Embryonic facial prominence (tissue), 1 donor: ENCODE results near the gene ZNF521.

Experiments
- DNase-seq: peaks from one replicate; pipeline ENCODE4 v3.0.0-alpha.2; 2016; ENCODE audit errors: extremely low spot score

The ZNF521 gene

GRCh38 chr18:25125680-25126079 lies 226.3 kb downstream of the ZNF521 start:
- DNase-seq, result no peak

DNA sequence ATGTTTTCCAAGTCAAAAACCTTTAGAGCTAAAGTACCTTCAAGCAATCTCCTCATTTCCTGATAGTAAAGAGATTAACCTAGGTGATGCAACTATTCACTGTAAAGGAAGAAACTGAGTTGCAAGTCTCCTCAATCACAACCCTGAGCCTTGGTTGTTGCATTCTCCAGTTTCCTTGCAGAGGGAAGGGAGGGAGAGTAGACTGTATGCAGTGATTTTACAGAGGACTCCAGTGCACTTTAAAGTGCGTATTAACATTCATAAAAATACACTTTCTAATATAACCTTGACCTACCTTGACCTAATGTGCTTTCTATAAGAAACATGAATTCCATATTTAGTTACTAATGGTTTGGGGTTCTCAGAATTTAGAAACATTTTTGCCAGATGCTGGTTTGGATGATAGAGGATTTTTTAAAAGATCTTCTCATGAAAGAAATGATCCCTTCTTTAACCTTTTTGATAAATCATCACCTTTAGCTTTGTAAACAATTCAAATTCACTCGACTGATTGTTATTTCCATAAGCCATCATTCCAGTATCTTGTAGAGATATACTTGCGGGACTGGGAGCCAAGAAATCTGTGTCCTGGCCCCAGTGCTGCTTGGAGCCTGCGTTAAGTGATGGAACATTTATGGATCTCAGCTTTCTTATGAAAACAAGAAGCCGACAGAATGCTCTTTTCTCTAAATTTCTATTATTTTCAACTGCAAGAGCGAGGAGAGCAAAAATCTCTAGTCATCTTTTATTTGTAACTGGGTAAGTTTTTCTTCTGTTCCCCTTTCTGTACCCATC lies 228.3 kb downstream of the ZNF521 start:
- DNase-seq, result no peak

GRCh38 chr18:25121442-25121841 lies 230.5 kb downstream of the ZNF521 start:
- no peak for DNase-seq

- no peak for DNase-seq
These were observed 238.4 kb downstream of the ZNF521 start for GRCh38 chr18:25113566-25113965.

DNA sequence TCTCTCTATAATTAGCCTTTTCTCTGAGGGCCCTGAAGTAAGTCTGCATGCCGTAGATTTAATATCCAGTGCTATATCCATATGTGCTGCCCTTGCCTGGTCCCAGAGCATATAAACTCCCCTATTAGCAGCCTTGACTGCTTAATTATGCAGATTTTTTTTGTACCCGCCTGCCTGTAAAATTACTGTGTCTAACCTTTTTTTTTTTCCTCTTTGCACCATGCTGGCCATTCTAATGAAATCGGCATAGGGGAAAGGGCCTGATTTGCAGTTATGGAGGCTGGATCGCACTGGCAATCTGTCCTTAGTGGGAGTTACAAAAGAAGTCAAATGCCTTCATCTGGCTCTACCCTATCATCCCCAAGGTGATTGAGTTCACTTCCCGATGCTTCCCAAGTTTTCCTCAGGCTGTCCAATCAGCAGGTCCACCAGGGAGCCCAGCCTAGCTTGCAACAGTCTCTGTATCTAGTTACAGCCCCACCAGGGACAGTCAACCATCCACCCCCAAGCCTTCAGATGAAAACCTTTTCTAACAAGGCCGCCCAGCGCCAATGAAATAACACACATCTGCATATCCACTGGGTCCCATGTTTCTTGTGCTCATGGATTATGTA lies 239.0 kb downstream of the ZNF521 start:
- DNase-seq, result no peak

DNA sequence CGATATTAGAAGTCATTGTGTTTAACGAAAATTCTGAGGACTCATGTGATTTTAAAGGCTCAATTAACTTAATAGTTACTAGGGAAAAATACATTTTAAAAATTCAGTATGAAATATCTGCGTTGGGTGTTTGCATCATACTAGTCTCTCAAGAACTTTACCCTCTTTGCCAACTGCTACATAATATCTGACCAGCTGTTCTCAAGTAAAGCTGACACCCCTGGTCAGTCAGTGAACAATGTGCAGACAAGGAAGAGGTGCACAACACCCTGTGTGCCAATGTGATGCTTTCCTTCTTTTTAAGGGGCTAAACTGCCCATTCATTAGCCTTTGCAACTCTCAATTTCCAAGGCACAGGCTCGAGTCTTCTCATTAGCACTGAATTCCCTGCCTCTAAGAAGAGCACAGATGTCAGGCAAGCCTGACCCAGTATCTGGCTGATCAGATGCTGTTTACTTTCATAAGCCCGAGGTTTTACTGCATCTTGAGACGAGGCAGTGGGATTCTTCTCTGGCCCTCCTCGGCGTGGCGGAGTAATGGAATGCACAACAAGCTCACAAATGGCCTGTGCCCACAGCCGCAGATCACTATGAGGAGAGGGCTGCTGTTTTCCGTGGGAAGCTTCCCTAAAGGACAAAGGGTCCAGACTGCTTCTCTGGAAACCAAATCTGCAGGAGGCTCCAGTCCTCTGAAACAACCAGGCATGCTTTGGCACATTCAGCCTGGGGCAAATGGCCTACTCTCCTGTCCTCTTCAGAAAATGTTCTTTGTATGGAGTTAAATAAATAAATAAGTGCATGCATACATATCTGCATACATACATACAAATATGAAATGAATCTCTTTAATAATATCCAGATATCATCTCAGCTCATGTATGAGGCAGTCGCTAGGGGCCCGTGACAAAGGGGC lies 240.3 kb downstream of the ZNF521 start:
- DNase-seq, result no peak

GRCh38 chr18:25109484-25109883 lies 242.5 kb downstream of the ZNF521 start:
- DNase-seq, result no peak

- DNase-seq, result no peak
These were observed 248.4 kb downstream of the ZNF521 start for GRCh38 chr18:25103468-25104155.

DNA sequence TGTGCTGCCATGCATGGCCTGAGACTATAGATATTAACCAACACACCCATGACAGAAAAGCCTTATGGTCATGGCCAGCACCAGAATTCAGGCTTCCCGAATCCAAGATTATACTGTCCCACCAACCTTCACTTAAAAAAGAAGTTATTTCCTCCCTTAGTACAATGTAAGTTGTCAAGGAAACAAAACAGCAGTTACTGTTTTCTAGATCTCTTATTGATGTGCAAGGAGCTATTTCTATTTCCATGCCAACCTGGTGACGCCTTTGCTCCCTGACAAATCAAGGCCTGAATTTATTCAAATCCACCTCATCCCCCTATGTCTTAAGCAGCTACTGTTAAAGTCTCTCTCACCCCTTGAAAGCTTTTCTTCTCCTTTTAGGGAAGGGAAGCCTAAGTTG lies 249.3 kb downstream of the ZNF521 start:
- no peak for DNase-seq

DNA sequence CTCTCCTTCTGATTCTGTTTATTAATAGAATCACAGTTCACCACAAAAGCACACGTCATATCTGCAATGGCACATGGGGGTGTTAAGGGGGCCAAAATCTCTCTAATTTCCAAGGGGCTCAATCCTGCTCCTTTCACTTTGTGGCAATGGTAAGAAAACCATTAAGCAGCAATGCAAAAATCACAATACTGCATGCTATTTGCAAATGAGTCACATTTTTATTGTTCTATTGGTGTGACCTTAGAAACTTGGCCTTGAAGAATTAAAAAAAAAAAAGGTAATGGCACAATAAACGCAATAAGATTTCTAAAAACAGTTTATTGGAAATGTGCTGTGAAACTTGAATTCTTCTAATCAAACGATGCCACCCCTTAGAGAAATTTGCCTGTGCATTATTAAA lies 251.5 kb downstream of the ZNF521 start:
- DNase-seq, result no peak

GRCh38 chr18:25099895-25100294 lies 252.1 kb downstream of the ZNF521 start:
- no peak for DNase-seq

- no peak for DNase-seq
These were observed 254.4 kb downstream of the ZNF521 start for GRCh38 chr18:25097569-25098056.

- no peak for DNase-seq
These were observed 254.9 kb downstream of the ZNF521 start for GRCh38 chr18:25097057-25097456.

- no peak for DNase-seq
These were observed 258.8 kb downstream of the ZNF521 start for GRCh38 chr18:25093141-25093540.

GRCh38 chr18:25089470-25089869 lies 262.5 kb downstream of the ZNF521 start:
- no peak for DNase-seq

DNA sequence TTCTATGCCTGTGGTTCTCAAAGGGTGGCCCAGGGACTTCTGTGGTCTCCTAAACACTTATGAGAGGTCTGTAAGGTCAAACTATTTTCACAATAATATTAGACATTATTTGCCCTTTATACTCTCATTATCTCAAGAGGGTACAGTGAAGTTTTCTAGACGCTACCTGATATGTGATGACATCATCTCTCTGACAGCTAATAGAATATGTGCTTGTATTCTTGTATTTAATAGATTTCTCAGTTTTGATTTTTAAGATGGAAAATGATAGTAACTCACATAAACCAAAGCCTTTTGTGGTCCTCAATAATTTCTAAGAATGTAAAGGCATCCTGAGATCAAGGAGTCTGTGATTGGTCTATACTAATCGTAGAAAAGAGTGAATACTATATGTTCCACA lies 265.1 kb downstream of the ZNF521 start:
- no peak for DNase-seq

DNA sequence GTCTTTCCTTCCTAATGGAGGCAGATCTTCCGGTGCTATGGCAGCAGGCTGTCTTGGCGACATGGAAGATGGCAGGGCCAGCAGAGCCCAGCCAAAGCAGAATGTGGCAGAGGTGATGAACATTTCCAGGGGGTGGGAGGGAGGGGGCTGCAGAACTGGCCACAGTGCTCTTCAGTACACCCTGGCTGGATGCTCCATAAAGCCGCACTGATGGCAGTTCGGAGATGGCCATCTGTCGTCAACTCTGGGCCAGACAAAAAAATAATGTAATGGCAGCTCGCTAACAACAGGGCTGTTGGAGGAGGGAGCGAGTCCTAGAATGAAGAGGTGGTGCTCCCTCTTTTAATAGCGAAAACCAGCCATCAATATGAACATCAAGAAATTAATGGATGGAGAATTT lies 271.0 kb downstream of the ZNF521 start:
- DNase-seq, result no peak

GRCh38 chr18:25080211-25080610 lies 271.8 kb downstream of the ZNF521 start:
- DNase-seq, result peak; percentile 45

- no peak for DNase-seq
These were observed 273.8 kb downstream of the ZNF521 start for GRCh38 chr18:25077944-25078723.

DNA sequence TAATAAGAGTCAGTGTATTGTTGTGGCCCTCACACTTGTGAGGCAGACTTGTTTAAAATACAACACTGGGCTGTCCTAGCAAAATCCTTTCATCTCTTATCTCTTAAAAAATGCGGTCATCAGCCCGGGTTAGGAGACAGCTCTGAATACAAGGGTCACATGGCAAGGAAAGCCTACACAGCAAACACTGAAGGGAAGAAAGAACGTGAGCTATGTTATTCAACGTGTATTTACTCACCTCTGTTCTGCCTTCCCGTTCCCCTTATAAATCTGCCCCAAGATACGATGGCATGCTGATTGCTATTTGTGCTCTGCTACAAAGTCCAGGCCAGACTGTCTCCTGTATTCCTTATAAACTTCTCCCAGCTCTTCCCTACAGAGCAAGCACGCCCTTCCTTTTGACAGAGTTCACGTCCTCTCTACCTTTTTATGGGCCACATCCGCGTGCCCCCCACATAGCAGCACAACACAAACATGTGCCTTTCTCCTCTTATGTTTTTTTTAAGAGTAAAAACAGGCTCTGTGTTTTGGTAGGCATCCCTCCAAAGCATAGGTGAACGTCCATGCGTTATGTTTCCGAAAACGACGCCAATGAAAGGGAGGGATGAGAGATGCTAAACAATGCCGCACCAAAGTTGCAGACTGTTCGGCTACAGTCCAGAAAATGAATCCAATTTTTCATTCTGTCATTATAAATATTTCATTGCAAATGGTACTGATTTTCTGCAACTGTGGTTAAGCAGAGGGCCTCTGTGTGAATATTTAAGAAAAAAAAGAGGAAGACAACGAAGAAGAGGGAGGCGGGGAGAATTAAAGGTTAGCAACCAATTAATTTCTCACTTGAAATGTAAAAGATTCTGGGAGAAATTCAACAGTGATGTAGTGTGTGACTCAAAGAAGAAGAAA lies 274.7 kb downstream of the ZNF521 start:
- DNase-seq, result no peak
